HG03565 (cell line): ENCODE results near the gene FADS6.

ENCODE experiments used
- ATAC-seq: cut with Tn5 transposase; IDR thresholded peaks from one replicate; pipeline ENCODE4 v1.9.1; 2021; ENCODE audit warnings: mild to moderate bottlenecking, moderate library complexity; ENCODE audit not compliant: unreplicated experiment

Gene FADS6

DNA sequence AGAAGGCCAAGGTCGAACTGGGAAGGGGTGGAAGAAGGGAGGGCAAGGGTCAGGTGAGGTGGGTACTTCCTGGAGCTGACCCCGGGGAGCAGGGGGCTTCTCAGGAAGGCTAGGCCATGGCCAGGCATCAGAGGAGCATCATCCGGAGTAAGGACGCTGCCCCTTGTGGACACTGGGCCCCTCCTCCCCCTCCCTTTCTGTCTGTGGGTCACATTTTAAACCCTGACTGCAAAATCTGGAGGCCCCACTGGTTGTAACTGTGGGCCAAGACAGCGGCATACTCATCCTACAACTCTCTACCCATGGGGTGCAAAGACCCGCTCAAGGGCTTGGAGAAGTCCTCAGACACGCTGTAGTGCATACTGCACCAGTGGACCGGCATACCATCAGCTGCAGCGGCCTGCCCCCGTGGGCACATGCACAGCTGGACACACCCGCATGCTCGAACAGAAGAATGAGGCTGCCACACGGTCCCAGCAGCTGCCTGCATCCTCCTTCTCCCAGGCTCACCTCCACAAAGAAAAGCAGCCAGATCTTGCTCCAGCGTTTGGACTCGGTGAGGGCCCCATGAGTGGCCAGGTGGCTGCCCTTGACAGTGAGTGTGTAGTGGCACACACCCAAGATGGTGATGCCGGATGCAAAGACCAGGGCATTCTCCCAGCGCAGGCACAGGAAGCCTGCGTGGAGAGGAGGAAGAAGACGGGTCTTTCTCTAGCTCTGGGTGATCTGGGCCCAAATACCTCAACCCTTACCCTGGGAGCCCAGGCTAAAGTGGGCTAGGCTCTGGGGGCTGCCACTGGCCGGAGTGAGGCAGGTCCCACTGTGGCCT lies 1.2 kb downstream of the FADS6 start:
- no peak for ATAC-seq

- no peak for ATAC-seq
Observed at GRCh38 chr17:74890554-74890953, 2.9 kb downstream of the FADS6 start.

GRCh38 chr17:74888469-74888868 lies 5.0 kb downstream of the FADS6 start:
- no peak for ATAC-seq

DNA sequence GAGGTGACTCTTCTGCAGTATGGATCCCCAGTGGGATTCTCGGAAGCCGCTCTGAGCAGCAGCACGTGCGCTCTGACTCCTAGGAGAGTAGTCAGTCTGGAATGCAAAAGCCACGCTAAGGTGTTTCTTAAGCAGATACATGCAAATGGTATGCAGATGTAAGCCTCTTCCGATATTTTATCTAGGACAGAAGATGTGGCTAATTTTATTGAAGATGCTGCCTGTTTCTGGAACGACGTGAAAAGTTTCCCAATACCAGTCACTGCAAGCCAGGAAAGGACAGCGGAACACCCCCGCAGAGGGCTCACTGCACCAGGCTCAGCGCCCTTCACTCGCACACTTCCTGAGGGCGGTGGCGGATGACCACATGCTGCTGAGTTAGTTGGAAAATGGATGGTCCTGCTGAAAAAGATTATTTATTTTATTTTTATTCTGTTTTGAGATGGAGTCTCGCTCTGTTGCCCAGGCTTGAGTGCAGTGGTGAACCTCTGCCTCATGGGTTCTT lies 10.1 kb downstream of the FADS6 start:
- ATAC-seq, result no peak

DNA sequence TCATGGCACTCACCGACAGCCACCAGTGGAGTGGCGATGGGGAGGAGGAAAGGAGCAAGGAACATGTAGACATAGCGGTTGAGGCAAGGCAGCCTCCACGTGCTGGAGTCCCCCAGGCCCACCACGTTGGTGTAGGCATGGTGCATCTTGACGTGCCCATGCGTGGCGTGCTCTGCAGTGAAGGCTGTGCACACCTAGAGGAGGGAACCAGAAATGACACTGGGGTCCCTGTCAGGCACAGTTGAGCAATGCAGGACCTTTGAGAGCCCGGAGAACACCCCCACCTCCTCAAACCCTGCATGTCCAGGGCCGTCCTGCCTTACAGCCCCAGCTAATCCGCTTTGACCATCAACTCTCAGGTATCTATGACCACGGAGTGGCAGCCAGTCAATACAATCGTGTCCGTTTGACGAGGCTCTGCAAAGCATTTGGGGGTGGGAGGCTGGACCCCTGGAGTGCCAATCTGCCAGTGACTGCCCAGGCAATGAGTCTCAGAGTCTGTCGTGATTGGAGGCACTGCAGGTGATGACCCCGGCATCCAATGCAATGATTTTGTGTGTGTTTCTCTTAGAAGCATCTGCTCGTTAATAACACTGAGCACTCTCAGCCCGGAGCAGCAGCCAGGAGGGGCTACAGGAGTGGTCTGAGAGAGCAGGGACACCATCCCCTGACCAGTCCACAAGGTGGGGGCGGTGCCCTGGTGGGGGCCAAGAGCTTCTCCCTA lies 10.8 kb downstream of the FADS6 start:
- no peak for ATAC-seq

- ATAC-seq, result no peak
Observed at GRCh38 chr17:74881073-74881472, 12.4 kb downstream of the FADS6 start.

- no peak for ATAC-seq
Observed at GRCh38 chr17:74879308-74879707, 14.1 kb downstream of the FADS6 start.

- no peak for ATAC-seq
Observed at GRCh38 chr17:74878658-74879057, 14.8 kb downstream of the FADS6 start.

DNA sequence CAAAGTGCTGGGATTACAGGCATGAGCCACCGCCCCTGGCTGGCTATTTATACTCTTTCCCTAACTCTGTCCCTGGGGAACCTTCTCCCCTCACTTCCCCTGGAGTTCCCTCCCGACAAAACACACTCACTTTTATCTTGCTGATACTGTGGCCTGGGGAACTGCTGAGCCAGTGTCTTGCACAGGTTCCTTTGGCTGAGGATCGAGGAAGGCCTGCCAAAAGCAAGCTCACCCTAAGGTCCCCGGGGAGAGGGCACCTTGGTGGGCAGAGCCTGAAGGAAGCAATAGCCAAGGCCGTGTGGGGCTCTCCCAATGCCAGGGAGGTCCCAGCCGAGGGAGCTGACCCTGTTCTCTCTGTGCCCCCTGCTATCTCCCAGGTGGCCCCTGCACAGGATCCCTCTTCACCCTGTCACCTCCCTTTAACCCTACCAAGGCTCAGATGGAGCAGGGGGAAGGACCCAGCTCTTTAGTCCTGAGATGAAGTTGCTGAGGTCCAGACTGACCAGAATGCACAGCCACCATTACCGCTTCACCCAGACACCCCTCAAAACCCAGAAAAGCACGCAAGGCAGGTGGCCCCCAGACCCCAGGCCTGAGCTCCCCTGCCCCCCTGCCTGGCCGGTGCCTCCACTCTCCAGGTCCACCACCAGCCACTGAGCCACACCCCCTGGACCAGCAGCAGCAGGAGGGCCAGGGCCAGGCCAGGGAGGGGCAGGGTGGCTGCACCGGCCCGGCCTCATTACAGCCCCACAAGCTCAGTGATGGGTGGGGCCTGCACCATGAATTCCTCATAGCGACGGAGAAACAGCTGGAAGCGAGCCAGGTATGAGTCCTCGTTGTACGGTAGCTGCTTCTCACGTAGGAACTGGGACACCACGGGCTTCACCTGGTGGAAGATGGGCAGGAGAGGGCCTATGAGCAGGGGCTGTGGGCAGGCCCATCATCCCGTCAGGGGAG lies 15.6 kb downstream of the FADS6 start:
- ATAC-seq, result no peak

- no peak for ATAC-seq
Observed at GRCh38 chr17:74875977-74876593, 17.3 kb downstream of the FADS6 start.

GRCh38 chr17:74875155-74875976 lies 18.1 kb downstream of the FADS6 start:
- ATAC-seq, result no peak

DNA sequence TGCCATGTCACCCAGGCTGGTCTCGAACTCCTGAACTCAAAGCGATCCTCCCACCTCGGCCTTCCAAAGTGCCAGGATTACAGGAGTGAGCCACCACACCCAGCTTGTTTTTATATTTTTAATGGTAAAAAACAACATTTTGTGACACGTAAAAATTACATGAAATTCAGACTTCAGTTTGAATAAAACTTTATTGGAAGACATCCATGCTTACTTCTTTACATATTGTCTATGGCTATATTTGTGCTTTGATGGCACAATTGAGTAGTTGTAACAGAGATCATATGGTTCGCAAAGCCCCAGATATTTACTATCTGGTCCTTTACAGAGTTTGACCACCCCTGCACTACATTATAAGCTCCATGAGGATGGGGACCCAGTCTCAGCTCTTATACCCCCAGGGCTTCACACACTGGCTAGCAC lies 18.8 kb downstream of the FADS6 start:
- no peak for ATAC-seq

- ATAC-seq, result no peak
Observed at GRCh38 chr17:74873874-74874614, 19.4 kb downstream of the FADS6 start.

DNA sequence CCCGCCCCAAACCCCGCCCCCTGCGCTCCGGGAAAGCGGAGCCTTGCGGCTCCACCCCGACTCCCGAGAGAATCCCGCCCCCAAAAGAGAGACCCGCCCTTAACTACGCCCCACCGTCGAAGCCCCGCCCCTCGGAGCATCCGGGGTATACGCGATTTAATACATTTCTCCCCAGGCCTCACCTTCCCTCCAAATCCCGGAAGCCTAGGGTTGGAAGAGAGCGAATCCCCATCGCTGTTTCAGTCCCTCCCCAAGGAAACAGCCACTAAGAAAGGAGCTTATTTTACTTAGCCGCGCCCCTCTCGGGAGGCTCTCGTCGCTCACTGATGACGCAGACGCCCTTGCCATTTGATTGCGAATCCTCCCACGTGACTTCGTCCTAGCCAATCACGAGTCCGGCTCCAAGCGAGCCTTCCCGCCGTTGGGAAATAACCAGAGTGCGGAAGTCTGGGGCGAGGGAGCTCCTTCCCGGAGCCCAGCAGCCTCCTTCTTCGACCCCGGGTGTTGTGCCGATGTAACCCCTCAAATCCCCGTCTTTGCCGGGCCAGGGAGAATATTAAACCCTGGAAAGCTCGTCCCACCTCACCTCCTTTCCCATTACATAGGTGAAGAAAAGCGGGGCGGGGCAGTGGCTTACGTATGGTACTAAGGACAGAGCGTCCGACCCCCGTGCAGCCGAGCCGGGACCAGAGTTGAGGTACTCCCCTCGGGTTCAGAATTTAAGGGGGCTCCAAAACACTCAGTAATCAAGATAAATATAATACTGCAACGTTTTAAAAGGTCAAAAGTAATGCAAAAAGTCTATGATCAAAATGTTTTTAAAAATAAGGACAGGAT lies 20.2 kb downstream of the FADS6 start:
- ATAC-seq, result peak; percentile 82

DNA sequence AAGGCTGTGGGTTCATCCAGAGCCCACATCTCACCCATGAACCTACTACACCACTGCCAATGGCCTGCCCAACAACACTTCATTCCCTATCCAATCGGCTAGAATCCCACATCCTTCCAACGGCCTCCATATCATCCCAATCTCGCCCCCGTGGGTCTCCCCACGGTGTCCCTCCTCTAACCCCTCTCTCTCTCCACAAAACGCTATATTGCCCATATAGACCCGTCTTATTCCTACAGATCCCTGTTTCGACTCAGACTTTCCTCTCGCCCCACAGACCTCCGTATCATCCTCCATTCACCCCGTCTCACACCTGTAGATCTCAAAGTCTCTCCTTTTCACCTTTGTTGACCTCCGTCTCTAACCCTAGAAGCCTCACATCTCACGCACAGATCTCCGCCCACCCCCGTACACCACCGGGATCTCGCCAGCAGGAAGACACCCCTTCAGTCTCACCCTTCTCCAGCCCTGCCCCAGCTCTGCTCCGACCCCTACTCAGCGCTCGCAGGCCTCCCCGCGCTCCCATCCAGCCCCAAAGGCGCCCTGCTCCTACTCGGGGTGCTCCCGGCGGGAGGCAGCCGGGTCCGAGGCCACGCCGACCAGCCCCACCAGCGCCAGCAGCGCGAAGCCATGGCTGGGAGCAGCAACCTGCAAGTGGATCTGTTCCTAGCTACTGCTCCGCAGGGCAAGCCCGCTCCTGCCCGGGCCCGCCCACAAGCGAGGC lies 21.0 kb downstream of the FADS6 start, which contains the start of gene FDXR:
Gene FDXR, minus strand, starts transcription at position 682 of the 724 bp plus-strand sequence. Its CDS starts 50 bp downstream, at position 632.
- ATAC-seq, result peak; percentile 40

DNA sequence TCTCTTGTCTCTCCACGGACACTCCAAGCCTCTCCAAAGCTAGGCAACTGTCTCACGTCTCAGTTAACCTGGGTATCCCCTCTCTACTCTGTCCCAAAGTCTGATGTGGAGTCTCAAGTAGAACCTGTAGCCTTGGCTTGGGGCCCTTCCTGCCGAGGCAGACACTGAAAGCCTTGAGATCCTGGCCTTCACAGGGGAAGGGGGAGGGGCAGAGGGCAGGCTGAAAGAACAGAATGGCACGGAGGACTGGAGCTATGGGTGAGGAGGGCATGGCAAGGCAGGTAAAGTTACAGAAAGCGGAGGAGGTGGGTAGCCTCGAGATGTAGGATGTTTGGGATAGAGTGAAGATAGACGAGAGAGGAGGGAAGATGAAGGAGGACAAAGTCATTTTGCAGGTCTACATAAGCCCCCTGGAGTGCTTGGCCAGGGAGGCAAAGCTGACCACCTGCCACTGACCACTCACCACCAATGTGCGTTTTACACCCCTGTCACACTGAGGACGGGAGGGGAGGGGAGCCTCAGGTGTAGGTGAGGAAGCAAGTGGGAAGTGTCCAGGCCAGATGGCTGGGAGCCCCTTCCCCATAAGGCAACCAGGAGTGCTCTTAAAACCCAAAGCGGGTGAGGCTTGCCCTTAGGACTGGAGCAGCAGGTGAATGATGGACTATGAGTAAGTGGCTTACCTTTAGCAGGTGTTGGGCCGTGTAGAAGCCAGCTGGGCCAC lies 21.9 kb downstream of the FADS6 start:
- ATAC-seq, result no peak

GRCh38 chr17:74870512-74870911 lies 22.9 kb downstream of the FADS6 start:
- ATAC-seq, result no peak
